Endothelial cell of umbilical vein (primary cell): ENCODE data around the gene CPED1. TPM values are rescaled to one million over a fixed set of nuclear protein-coding genes. Genes with fewer than 3 reads are reported as not detected.

ENCODE experiments used
- BruUV-seq: library from RNA; stranded (reverse); fragments of 400-500 nt; replicated peaks from 2 replicates; lab custom pipeline; 2021; lab: Mats Ljungman, UMichigan
- CTCF ChIA-PET: fragments of 300-600, 350-600 bp; sonication (Branson Sonifier 250); formaldehyde crosslinking; loops from one replicate; lab custom pipeline; 2021; ENCODE audit warnings: antibody characterized with exemption, inconsistent platforms; lab: Charles Lee
- POLR2A ChIA-PET: fragments of 300-600, 350-600 bp; sonication (Branson Sonifier 250); formaldehyde crosslinking; loops from one replicate; lab custom pipeline; 2021; ENCODE audit warnings: antibody characterized with exemption, inconsistent platforms; lab: Charles Lee
- DNase-seq: peaks from one replicate; pipeline ENCODE4 v3.0.0-alpha.2; 2011; ENCODE audit warnings: low read depth, low spot score
- FAIRE-seq: peaks from 2 replicates; lab custom pipeline; 2011; peaks lifted over from hg19 to GRCh38; lab: Jason Lieb, UNC
- H2AFZ ChIP-seq: 2 replicates; pipeline ENCODE4 v1.6.0; 2012; ENCODE audit warnings: low read depth, low read length, control low read depth, inconsistent platforms
- H3K27ac ChIP-seq: 2 replicates; pipeline ENCODE4 v1.5.1; 2011; ENCODE audit warnings: low read depth, mild to moderate bottlenecking, control low read depth, low read length, moderate library complexity; ENCODE audit not compliant: insufficient read depth
- H3K27me3 ChIP-seq, 2 experiments: 2 replicates each; pipeline versions ENCODE4 v1.6.0 to v1.6.1; 2011; ENCODE audit warnings: low read length in 2 of 2, mixed read lengths in 1 of 2; ENCODE audit not compliant: control insufficient read depth in 2 of 2, insufficient read depth in 2 of 2
- H3K36me3 ChIP-seq, 2 experiments: 2 replicates in 1 of 2; 3 replicates in 1 of 2; pipeline ENCODE4 v1.5.1; 2011; ENCODE audit warnings: low read length in 2 of 2, mild to moderate bottlenecking in 1 of 2, moderate library complexity in 1 of 2; ENCODE audit not compliant: control insufficient read depth in 2 of 2, insufficient read depth in 2 of 2; ENCODE audit errors: extremely low read depth in 1 of 2
- H3K4me1 ChIP-seq: 3 replicates; pipeline ENCODE4 v1.5.1; 2011; ENCODE audit warnings: mild to moderate bottlenecking, low read length; ENCODE audit not compliant: control insufficient read depth, insufficient read depth; ENCODE audit errors: extremely low read depth
- H3K4me2 ChIP-seq: 2 replicates; pipeline ENCODE4 v1.6.1; 2011; ENCODE audit warnings: low read length, control low read depth, mixed read lengths; ENCODE audit not compliant: insufficient read depth
- H3K4me3 ChIP-seq, 3 experiments: fragments of 200-600 bp in 1 of 3; sonication (generic), shearing (Covaris generic) in 1 of 3; replicated peaks in 1 of 3; 2 replicates each; pipeline ENCODE4 v1.5.1; 2011 to 2016; ENCODE audit warnings: control low read depth in 3 of 3, low read length in 3 of 3, mild to moderate bottlenecking in 2 of 3, inconsistent platforms in 1 of 3, low read depth in 1 of 3, moderate library complexity in 1 of 3; ENCODE audit not compliant: insufficient read depth in 1 of 3
- H3K79me2 ChIP-seq: 2 replicates; pipeline ENCODE4 v1.6.0; 2012; ENCODE audit warnings: low read length, inconsistent platforms; ENCODE audit not compliant: control insufficient read depth, insufficient read depth
- H3K9ac ChIP-seq: replicated peaks from 2 replicates; pipeline ENCODE3; 2011; ENCODE audit warnings: low read length, control low read depth; ENCODE audit not compliant: insufficient read depth; ENCODE audit errors: extremely low read depth
- H3K9me1 ChIP-seq: replicated peaks from 3 replicates; pipeline ENCODE4 v1.6.0; 2011; ENCODE audit warnings: mild to moderate bottlenecking, low read length; ENCODE audit not compliant: control insufficient read depth, insufficient read depth; ENCODE audit errors: extremely low read depth
- H3K9me3 ChIP-seq: replicated peaks from 2 replicates; pipeline ENCODE4 v1.5.1; 2012; ENCODE audit warnings: low read length, inconsistent platforms; ENCODE audit not compliant: control insufficient read depth, insufficient read depth
- H4K20me1 ChIP-seq: replicated peaks from 2 replicates; pipeline ENCODE3; 2011; ENCODE audit warnings: mild to moderate bottlenecking, low read length; ENCODE audit not compliant: control insufficient read depth, insufficient read depth; ENCODE audit errors: extremely low read depth
- CTCF ChIP-seq, 2 donors: IDR thresholded peaks; 1 replicate in 1 of 2; 2 replicates in 1 of 2; pipeline ENCODE4 v1.5.1; 2011; ENCODE audit warnings: low read length in 2 of 2, mild to moderate bottlenecking in 2 of 2, moderate library complexity in 2 of 2, control low read depth in 1 of 2, inconsistent platforms in 1 of 2, low read depth in 1 of 2; ENCODE audit not compliant: insufficient read depth in 1 of 2; ENCODE audit errors: extremely low read depth in 1 of 2
- EZH2 ChIP-seq: IDR thresholded peaks from 2 replicates; pipeline ENCODE4 v1.6.1; 2012; ENCODE audit warnings: borderline replicate concordance, low read depth, mild to moderate bottlenecking, moderate library complexity, low read length, inconsistent platforms; ENCODE audit not compliant: severe bottlenecking
- FOS ChIP-seq: IDR thresholded peaks from 2 replicates; pipeline ENCODE4 v1.6.1; 2011; ENCODE audit warnings: mild to moderate bottlenecking, low read length, moderate library complexity, borderline replicate concordance; ENCODE audit not compliant: insufficient read depth
- GATA2 ChIP-seq: IDR thresholded peaks from 2 replicates; pipeline ENCODE4 v1.7.0; 2011; ENCODE audit warnings: low read depth, mild to moderate bottlenecking, moderate library complexity, mixed read lengths, low read length; ENCODE audit not compliant: insufficient read length, insufficient read depth
- JUN ChIP-seq: IDR thresholded peaks from 2 replicates; pipeline ENCODE4 v1.6.1; 2011; ENCODE audit warnings: borderline replicate concordance, low read depth; ENCODE audit not compliant: insufficient read length, insufficient read depth
- MYC ChIP-seq: IDR thresholded peaks from one replicate; pipeline ENCODE4 v1.6.1; 2011; ENCODE audit warnings: mild to moderate bottlenecking, low read depth, low read length
- POLR2A ChIP-seq: IDR thresholded peaks from 2 replicates; pipeline ENCODE4 v1.6.1; 2012; ENCODE audit warnings: low read depth, mild to moderate bottlenecking, control low read depth, low read length
- POLR2AphosphoS5 ChIP-seq: IDR thresholded peaks from 2 replicates; pipeline ENCODE4 v1.6.1; 2012; ENCODE audit warnings: low read depth, mild to moderate bottlenecking, control low read depth, low read length, moderate library complexity; ENCODE audit not compliant: insufficient read depth
- dilution Hi-C: fragments of 300-500 bp; cut with MboI; formaldehyde crosslinking; loops from one replicate; pipeline ENCODE4 v1.15.0; 2019; ENCODE audit warnings: low sequenced_read_pairs; ENCODE audit not compliant: extremely low pct_ligation_motif_present
- intact Hi-C: fragments of 100-400 bp; cut with micrococcal nuclease; formaldehyde crosslinking; loops from one replicate; pipeline ENCODE4 v1.10.0; 2022
- polyA plus RNA-seq, 4 experiments: library from polyadenylated mRNA; depleted of rRNA in 3 of 4; stranded (reverse) in 3 of 4; unstranded in 1 of 4; fragments of >200 nt; gene quantifications; 2 replicates each; pipeline versions ENCODE4 v1.2.1 to v1.2.3, GENCODE V29; 2011 to 2012; ENCODE audit warnings: missing spikeins in 1 of 4
- total RNA-seq: library from RNA; stranded (reverse); gene quantifications from 2 replicates; pipeline ENCODE4 v1.2.3, GENCODE V29; 2021

Gene CPED1
- total and polyA plus RNA-seq, 2 donors (not counting 3 experiments of a cell fraction or from before 2014, with no cell fraction given) = 0.22 to 3.0 TPM

GRCh38 chr7:121069346-121070100, 81.0 kb downstream of the CPED1 start:
- no peak overlapping the region for H2AFZ ChIP-seq
- no TSS peak for BruUV-seq
- FAIRE-seq (no peak), DNase-seq (no peak)
- H3K9me3 ChIP-seq = no peaks in the 10 kb centered on the region
- ChIA-PET CTCF (interaction anchor here (0.6 to 2.5 kb wide), 3 partner anchors 12 to 43 kb away, joined by 3 to 13 read pairs (median 7); no protein-coding TSS in a partner anchor), POLR2A (no interaction called here)
- no peak overlapping the region for H3K4me3 ChIP-seq
- TF ChIP-seq MYC (no peak), FOS (no peak), POLR2AphosphoS5 (no peak), GATA2 (no peak), JUN (no peak)
- intact Hi-C loops (no loop called here), dilution Hi-C loops (no loop called here)
- H3K27me3 ChIP-seq = no peaks in the 10 kb centered on the region
- no peaks in the 10 kb centered on the region for H3K36me3 ChIP-seq
- no peaks in the 10 kb centered on the region for H3K4me1 ChIP-seq
- H3K9me1 ChIP-seq = no peaks in the 10 kb centered on the region
- no peak overlapping the region for H3K27ac ChIP-seq
- H3K4me2 ChIP-seq = no peak overlapping the region
- no peaks in the 10 kb centered on the region for H4K20me1 ChIP-seq
- H3K79me2 ChIP-seq = no peaks in the 10 kb centered on the region
- no peak overlapping the region for H3K9ac ChIP-seq

- ChIA-PET CTCF (interaction anchor here (1.0 to 2.5 kb wide), 3 partner anchors 11 to 37 kb away, joined by 3 to 13 read pairs (median 7); no protein-coding TSS in a partner anchor), POLR2A (no interaction called here)
- no peaks in the 10 kb centered on the region for H3K9me1 ChIP-seq
- H4K20me1 ChIP-seq = no peaks in the 10 kb centered on the region
- no peaks in the 10 kb centered on the region for H3K9me3 ChIP-seq
- no TSS peak for BruUV-seq
- no peak for DNase-seq
- no peak for FAIRE-seq
- dilution Hi-C loops (no loop called here), intact Hi-C loops (no loop called here)
- no peak overlapping the region for H2AFZ ChIP-seq
- no peaks in the 10 kb centered on the region for H3K79me2 ChIP-seq
- no peaks in the 10 kb centered on the region for H3K4me1 ChIP-seq
- no peak overlapping the region for H3K27ac ChIP-seq
- H3K27me3 ChIP-seq = no peaks in the 10 kb centered on the region
- H3K36me3 ChIP-seq = no peaks in the 10 kb centered on the region
- H3K4me2 ChIP-seq = no peak overlapping the region
- TF ChIP-seq FOS (no peak), CTCF (IDR thresholded peaks at IDR 0.05; ENCODE audit: extremely low read depth in 1 of 2, insufficient read depth in 1 of 2, low read depth in 1 of 2, low read length in 2 of 2) (no peak), POLR2A (no peak), EZH2 (no peak)
- H3K4me3 ChIP-seq = no peak overlapping the region
- H3K9ac ChIP-seq = no peak overlapping the region
Observed at GRCh38 chr7:121071132-121071531, 82.6 kb downstream of the CPED1 start.
